ENCODE measurements around the gene IFNL3.
"Not testable (repeated sequence)": the region's sequence is repeated elsewhere in the genome, so short reads cannot be mapped to it uniquely, and the experiment has no call there.

Gene IFNL3

DNA sequence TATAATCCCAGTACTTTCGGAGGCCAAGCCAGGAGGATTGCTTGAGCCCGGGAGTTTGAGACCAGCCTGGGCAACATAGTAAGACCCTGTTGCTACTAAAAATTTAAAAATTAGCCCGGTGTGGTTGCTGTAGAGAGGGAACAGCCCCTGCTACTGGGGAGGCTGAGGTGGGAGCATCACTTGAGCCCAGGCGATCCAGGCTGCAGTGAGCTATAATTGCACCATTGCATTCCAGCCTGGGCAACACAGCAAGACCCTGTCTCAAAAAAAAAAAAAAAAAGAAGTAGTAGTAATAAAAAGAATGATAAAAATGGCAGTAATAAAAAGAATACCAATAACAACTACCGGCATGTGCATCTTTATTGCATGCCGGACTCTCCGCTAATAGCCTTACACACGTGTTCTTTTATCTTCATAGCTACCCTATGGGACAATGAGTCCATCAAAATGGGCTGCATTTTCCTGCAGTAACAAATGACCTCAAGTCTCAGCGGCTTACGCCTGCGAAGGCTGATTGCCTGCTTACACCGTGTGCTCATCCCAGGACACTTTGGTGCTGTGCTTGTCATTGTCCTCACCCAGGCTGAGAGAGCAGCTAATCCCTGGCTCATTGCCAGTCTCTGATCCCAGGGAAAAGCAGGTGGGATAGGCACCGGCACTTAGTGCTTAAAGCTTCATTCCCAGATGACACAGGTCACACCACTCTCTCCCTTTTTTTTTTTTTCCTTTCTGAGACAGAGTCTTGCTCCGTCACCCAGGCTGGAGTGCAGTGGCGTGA is 26.4 kb downstream of the IFNL3 start:
- Histone ChIP-seq H3K4me1 (ENCODE audit: control insufficient read depth in 2 of 2, insufficient read depth in 2 of 2, low read length in 2 of 2) (no peaks in the 10 kb centered on the region), H3K9ac (ENCODE audit: low read depth in 1 of 2, low read length in 2 of 2) (no peak overlapping the region), H3K36me3 (ENCODE audit: control insufficient read depth in 2 of 2, insufficient read depth in 2 of 2, low read length in 2 of 2) (no peaks in the 10 kb centered on the region), H3K9me3 (ENCODE audit: control insufficient read depth in 2 of 2, low read length in 2 of 2) (no peaks in the 10 kb centered on the region), H3K27ac (ENCODE audit: low read depth in 2 of 2, low read length in 2 of 2) (no peak overlapping the region), H3K27me3 (ENCODE audit: control insufficient read depth in 2 of 2, insufficient read depth in 2 of 2, low read length in 2 of 2) (no peaks in the 10 kb centered on the region), H3K4me3 (ENCODE audit: low read length in 2 of 2) (no peak overlapping the region)

DNA sequence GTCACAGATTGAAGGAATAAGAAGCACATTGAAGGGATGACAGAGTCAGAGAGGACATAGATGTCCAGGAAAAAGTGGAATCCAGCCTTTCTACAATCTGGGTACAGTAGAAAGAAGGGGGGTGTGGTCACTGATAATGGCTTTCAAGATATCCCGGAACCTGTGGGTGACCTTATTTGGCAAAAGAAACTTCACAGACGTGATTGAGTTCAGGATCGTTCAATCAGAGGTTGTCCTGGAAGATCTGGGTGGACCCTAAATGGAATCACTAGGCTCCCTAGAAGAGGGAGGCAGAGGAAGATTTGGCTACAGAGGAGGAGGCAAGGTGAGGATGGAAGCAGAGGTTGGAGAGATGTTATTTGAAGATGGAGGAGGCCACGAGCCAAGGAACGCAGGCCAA is 27.7 kb downstream of the IFNL3 start:
- Histone ChIP-seq H3K9me3 (ENCODE audit: control insufficient read depth in 2 of 2, low read length in 2 of 2) (no peaks in the 10 kb centered on the region), H3K4me3 (ENCODE audit: low read length in 2 of 2) (no peak overlapping the region), H3K9ac (ENCODE audit: low read depth in 1 of 2, low read length in 2 of 2) (no peak overlapping the region), H3K36me3 (ENCODE audit: control insufficient read depth in 2 of 2, insufficient read depth in 2 of 2, low read length in 2 of 2) (no peaks in the 10 kb centered on the region), H3K27ac (ENCODE audit: low read depth in 2 of 2, low read length in 2 of 2) (no peak overlapping the region), H3K4me1 (ENCODE audit: control insufficient read depth in 2 of 2, insufficient read depth in 2 of 2, low read length in 2 of 2) (no peaks in the 10 kb centered on the region), H3K27me3 (ENCODE audit: control insufficient read depth in 2 of 2, insufficient read depth in 2 of 2, low read length in 2 of 2) (no peaks in the 10 kb centered on the region)

DNA sequence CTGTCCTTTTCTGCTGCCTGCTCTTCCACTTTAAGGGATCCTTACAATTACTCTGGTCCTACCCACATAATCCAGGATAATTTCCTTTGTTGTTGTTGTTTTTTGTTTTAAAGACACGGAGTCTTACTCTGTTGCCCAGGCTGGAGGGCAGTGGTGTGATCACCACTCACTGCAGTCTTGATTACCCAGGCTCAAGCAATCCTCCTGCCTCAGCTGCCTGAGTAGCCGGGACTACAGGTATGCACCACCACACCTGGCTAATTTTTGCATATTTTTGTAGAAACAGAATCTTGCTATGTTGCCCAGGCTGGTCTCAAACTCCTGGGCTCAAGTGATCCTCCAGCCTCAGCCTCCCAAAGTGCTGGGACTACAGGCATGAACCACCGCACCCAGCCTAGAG is 29.5 kb downstream of the IFNL3 start:
- H3K9me3 ChIP-seq (ENCODE audit: control insufficient read depth in 2 of 2, low read length in 2 of 2); H3K9ac ChIP-seq (ENCODE audit: low read depth in 1 of 2, low read length in 2 of 2); H3K27ac ChIP-seq (ENCODE audit: low read depth in 2 of 2, low read length in 2 of 2); H3K4me3 ChIP-seq (ENCODE audit: low read length in 2 of 2); H3K36me3 ChIP-seq (ENCODE audit: control insufficient read depth in 2 of 2, insufficient read depth in 2 of 2, low read length in 2 of 2); H3K27me3 ChIP-seq (ENCODE audit: control insufficient read depth in 2 of 2, insufficient read depth in 2 of 2, low read length in 2 of 2); H3K4me1 ChIP-seq (ENCODE audit: control insufficient read depth in 2 of 2, insufficient read depth in 2 of 2, low read length in 2 of 2): not testable (repeated sequence)

DNA sequence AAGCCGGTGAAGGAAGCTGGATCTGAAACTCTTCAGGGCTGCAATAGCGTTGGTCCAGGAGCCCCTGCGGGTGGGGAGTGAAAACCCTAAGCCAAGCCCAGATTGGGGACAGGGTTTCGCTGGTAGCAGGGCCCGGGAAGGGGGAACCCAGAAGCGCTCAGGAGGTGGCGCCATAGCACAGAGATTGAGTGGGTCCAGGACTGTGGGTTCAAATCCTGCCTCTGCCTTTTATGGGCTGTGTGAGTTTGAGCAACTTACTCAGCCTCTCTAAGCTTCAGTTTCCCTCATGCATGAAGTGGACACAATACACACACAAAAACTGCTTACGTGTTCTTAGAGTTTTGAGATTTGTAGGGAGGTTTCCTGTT is 32.4 kb downstream of the IFNL3 start:
- Histone ChIP-seq H3K4me1 (ENCODE audit: control insufficient read depth in 2 of 2, insufficient read depth in 2 of 2, low read length in 2 of 2) (no peaks in the 10 kb centered on the region), H3K9ac (ENCODE audit: low read depth in 1 of 2, low read length in 2 of 2) (no peak overlapping the region), H3K9me3 (ENCODE audit: control insufficient read depth in 2 of 2, low read length in 2 of 2) (no peaks in the 10 kb centered on the region), H3K4me3 (ENCODE audit: low read length in 2 of 2) (no peak overlapping the region), H3K36me3 (ENCODE audit: control insufficient read depth in 2 of 2, insufficient read depth in 2 of 2, low read length in 2 of 2) (no peaks in the 10 kb centered on the region), H3K27ac (ENCODE audit: low read depth in 2 of 2, low read length in 2 of 2) (no peak overlapping the region), H3K27me3 (ENCODE audit: control insufficient read depth in 2 of 2, insufficient read depth in 2 of 2, low read length in 2 of 2) (no peaks in the 10 kb centered on the region)

DNA sequence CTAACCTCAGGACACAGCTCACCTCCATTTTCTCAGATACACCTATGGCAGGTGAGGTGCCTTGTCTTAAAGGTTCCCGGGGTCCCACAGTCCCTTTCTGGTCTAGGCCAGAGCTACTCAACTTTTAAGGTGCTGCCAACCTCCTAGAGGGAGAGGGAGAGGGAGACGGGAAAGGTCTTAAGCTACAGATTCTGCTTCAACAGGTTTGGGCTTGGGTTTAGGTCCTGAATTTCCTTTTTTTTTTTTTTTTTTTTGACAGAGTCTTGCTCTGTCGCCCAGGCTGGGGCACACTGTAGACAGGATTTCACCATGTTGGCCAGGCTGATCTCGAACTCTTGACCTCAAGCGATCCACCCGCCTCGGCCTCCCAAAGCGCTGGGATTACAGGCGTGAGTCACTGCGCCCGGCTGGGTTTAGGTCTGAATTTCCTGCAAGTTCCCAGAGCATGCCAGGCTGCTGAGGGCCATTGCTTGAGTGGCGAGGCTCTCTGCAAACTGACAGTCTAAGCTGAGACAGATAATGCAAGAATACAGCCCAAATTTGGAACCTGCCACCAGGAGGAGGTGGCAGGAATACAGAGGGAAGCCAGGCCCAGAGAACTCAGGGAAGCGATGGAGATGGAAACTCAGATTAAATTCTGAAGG is 33.0 kb downstream of the IFNL3 start:
- H3K4me3 ChIP-seq (ENCODE audit: low read length in 2 of 2): no peak overlapping the region
- no peak overlapping the region for H3K9ac ChIP-seq (ENCODE audit: low read depth in 1 of 2, low read length in 2 of 2)
- H3K4me1 ChIP-seq (ENCODE audit: control insufficient read depth in 2 of 2, insufficient read depth in 2 of 2, low read length in 2 of 2): no peaks in the 10 kb centered on the region
- H3K36me3 ChIP-seq (ENCODE audit: control insufficient read depth in 2 of 2, insufficient read depth in 2 of 2, low read length in 2 of 2): no peaks in the 10 kb centered on the region
- H3K9me3 ChIP-seq (ENCODE audit: control insufficient read depth in 2 of 2, low read length in 2 of 2): no peaks in the 10 kb centered on the region
- H3K27me3 ChIP-seq (ENCODE audit: control insufficient read depth in 2 of 2, insufficient read depth in 2 of 2, low read length in 2 of 2): no peaks in the 10 kb centered on the region
- H3K27ac ChIP-seq (ENCODE audit: low read depth in 2 of 2, low read length in 2 of 2): no peak overlapping the region

DNA sequence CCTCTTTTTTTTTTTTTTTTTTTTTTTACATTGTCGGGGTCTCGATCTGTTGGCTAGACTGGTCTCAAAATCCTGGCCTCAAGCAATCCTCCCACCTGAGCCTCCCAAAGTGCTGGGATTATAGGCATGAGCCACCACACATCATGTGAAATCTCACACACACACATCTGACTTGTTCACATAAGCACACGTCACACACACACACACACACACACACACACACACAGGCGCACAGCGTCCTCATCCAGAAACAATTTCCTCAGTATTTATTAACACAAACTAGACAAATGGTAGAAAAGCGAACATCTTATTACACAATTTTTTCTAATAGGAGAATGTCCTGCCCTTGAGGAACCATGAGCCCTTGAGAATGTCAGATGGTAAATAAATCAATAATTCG is 35.6 kb downstream of the IFNL3 start:
- no peak overlapping the region for H3K4me3 ChIP-seq (ENCODE audit: low read length in 2 of 2)
- no peaks in the 10 kb centered on the region for H3K9me3 ChIP-seq (ENCODE audit: control insufficient read depth in 2 of 2, low read length in 2 of 2)
- no peak overlapping the region for H3K27ac ChIP-seq (ENCODE audit: low read depth in 2 of 2, low read length in 2 of 2)
- no peaks in the 10 kb centered on the region for H3K4me1 ChIP-seq (ENCODE audit: control insufficient read depth in 2 of 2, insufficient read depth in 2 of 2, low read length in 2 of 2)
- no peak overlapping the region for H3K9ac ChIP-seq (ENCODE audit: low read depth in 1 of 2, low read length in 2 of 2)
- H3K36me3 ChIP-seq (ENCODE audit: control insufficient read depth in 2 of 2, insufficient read depth in 2 of 2, low read length in 2 of 2): no peaks in the 10 kb centered on the region
- H3K27me3 ChIP-seq (ENCODE audit: control insufficient read depth in 2 of 2, insufficient read depth in 2 of 2, low read length in 2 of 2): peaks cover 5 to 7% of the 10 kb centered on the region in 2 donors

DNA sequence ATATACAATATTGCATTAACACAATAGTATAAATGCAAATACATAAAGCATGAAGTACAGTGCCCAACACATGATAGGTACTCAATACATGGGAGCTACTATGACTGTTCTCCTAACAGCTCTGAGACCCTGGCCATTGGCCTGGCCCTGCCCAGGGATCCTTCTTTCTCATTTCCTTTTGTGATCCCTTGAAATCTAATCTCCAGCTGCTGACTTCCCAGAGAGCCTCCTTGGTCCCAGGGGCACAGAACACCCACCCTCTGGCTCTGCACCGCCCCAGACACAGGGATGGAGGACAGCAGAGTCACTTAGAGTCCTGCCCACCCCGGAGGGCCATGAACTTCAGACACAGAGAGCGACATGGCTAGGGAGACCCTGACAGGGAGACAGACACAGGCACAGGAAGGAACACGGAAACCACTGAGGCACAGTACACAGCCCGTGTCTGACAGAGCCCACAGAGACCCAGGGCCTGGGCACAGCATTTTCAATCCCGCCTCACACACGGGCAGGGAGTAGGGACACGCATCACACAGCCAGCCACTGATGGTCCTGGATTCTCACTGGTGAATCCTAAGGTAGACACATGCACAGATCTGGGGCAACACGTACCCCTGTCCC is 36.5 kb downstream of the IFNL3 start:
- Histone ChIP-seq H3K4me3 (ENCODE audit: low read length in 2 of 2) (no peak overlapping the region), H3K27me3 (ENCODE audit: control insufficient read depth in 2 of 2, insufficient read depth in 2 of 2, low read length in 2 of 2) (peaks cover 10 to 14% of the 10 kb centered on the region in 2 donors), H3K9me3 (ENCODE audit: control insufficient read depth in 2 of 2, low read length in 2 of 2) (no peaks in the 10 kb centered on the region), H3K27ac (ENCODE audit: low read depth in 2 of 2, low read length in 2 of 2) (no peak overlapping the region), H3K4me1 (ENCODE audit: control insufficient read depth in 2 of 2, insufficient read depth in 2 of 2, low read length in 2 of 2) (no peaks in the 10 kb centered on the region), H3K9ac (ENCODE audit: low read depth in 1 of 2, low read length in 2 of 2) (no peak overlapping the region), H3K36me3 (ENCODE audit: control insufficient read depth in 2 of 2, insufficient read depth in 2 of 2, low read length in 2 of 2) (no peaks in the 10 kb centered on the region)

DNA sequence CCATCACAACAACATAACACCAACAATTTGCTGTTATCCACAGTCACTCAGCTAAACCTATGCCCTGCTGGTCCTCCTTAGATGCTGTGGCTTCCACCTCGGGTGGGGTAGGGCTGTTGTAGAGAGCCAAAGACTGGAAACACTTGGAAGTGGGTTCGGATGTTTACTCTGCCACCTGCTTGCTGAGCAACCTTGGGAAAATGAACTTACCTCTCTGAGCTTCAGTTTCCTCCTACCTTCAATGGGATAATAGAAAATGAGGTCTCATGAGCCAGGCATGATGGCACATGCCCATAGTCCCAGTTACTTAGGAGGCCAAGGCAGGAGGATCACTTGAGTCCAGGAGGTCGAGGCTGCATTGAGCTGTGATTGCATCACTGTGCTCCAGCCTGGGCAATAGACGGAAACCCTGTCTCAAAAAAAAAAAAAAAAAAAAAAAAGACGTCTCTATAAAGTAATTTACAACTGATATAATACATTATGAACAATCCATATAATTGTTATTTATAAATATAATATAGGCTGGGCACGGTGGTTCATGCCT is 37.4 kb downstream of the IFNL3 start:
- no peak overlapping the region for H3K9ac ChIP-seq (ENCODE audit: low read depth in 1 of 2, low read length in 2 of 2)
- H3K36me3 ChIP-seq (ENCODE audit: control insufficient read depth in 2 of 2, insufficient read depth in 2 of 2, low read length in 2 of 2): no peaks in the 10 kb centered on the region
- peaks cover 14 to 22% of the 10 kb centered on the region in 2 donors for H3K27me3 ChIP-seq (ENCODE audit: control insufficient read depth in 2 of 2, insufficient read depth in 2 of 2, low read length in 2 of 2)
- no peaks in the 10 kb centered on the region for H3K9me3 ChIP-seq (ENCODE audit: control insufficient read depth in 2 of 2, low read length in 2 of 2)
- no peak overlapping the region for H3K4me3 ChIP-seq (ENCODE audit: low read length in 2 of 2)
- H3K4me1 ChIP-seq (ENCODE audit: control insufficient read depth in 2 of 2, insufficient read depth in 2 of 2, low read length in 2 of 2): no peaks in the 10 kb centered on the region
- H3K27ac ChIP-seq (ENCODE audit: low read depth in 2 of 2, low read length in 2 of 2): no peak overlapping the region

DNA sequence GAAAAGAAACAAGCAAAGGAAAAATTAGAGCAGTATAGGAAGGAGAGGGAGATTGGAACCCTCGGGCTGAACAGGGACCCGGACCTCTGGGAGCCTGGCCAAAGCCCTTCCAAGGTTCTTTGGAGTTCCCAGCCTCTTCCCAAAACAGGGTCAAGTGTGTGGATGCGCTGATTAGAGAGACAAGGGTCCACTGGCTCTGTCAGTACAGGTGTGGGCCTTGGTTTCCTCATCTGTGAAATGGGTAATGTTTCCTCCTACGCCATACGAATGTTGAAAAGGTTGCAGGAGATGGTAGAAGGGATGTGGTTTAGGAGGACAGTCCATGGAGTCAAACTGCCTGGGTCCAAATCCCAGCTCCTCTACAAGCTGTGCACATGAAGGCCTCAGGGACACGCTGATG is 38.7 kb downstream of the IFNL3 start:
- Histone ChIP-seq H3K9ac (ENCODE audit: low read depth in 1 of 2, low read length in 2 of 2) (no peak overlapping the region), H3K4me1 (ENCODE audit: control insufficient read depth in 2 of 2, insufficient read depth in 2 of 2, low read length in 2 of 2) (no peaks in the 10 kb centered on the region), H3K9me3 (ENCODE audit: control insufficient read depth in 2 of 2, low read length in 2 of 2) (no peaks in the 10 kb centered on the region), H3K27me3 (ENCODE audit: control insufficient read depth in 2 of 2, insufficient read depth in 2 of 2, low read length in 2 of 2) (peaks cover 17 to 28% of the 10 kb centered on the region in 2 donors), H3K27ac (ENCODE audit: low read depth in 2 of 2, low read length in 2 of 2) (no peak overlapping the region), H3K36me3 (ENCODE audit: control insufficient read depth in 2 of 2, insufficient read depth in 2 of 2, low read length in 2 of 2) (no peaks in the 10 kb centered on the region), H3K4me3 (ENCODE audit: low read length in 2 of 2) (no peak overlapping the region)

DNA sequence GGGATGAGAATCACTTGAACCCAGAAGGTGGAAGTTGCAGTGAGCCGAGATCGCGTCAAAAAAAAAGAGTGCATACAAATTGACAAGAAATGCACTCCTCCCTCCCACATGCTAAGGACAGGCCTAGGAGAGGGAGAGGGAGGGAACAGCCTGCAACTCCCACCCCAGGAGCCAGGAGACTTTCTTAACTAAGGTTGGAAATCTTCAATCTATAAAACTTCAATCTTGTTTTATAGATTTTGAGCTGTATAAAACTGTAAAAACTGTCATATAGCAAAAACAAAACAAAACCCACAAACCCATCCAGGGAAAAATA is 39.4 kb downstream of the IFNL3 start:
- H3K4me1 ChIP-seq (ENCODE audit: control insufficient read depth in 2 of 2, insufficient read depth in 2 of 2, low read length in 2 of 2): no peaks in the 10 kb centered on the region
- no peak overlapping the region for H3K9ac ChIP-seq (ENCODE audit: low read depth in 1 of 2, low read length in 2 of 2)
- H3K9me3 ChIP-seq (ENCODE audit: control insufficient read depth in 2 of 2, low read length in 2 of 2): no peaks in the 10 kb centered on the region
- peaks cover 17 to 32% of the 10 kb centered on the region in 2 donors for H3K27me3 ChIP-seq (ENCODE audit: control insufficient read depth in 2 of 2, insufficient read depth in 2 of 2, low read length in 2 of 2)
- no peak overlapping the region for H3K4me3 ChIP-seq (ENCODE audit: low read length in 2 of 2)
- no peaks in the 10 kb centered on the region for H3K36me3 ChIP-seq (ENCODE audit: control insufficient read depth in 2 of 2, insufficient read depth in 2 of 2, low read length in 2 of 2)
- no peak overlapping the region for H3K27ac ChIP-seq (ENCODE audit: low read depth in 2 of 2, low read length in 2 of 2)

Measured in mucosa of rectum (tissue), 2 donors.